Esophagus squamous epithelium (tissue), 5 donors: Measurements from ENCODE around the gene CDK5RAP3. TPM values are rescaled to one million over a fixed set of nuclear protein-coding genes. Genes with fewer than 3 reads are reported as not detected.
A peak's percentile ranks its signal among the peaks of the same experiment; 100 is the strongest.

Experiments
- DNase-seq: peaks from one replicate; lab custom pipeline; 2025; lab: John Stamatoyannopoulos, UW
- H3K27ac ChIP-seq, 4 donors: fragments of 200-600 bp; sonication (generic); one replicate each; pipeline ENCODE4 v1.5.1; 2016 to 2019; ENCODE audit warnings: mild to moderate bottlenecking in 1 of 4
- H3K27me3 ChIP-seq, 4 donors: fragments of 200-600 bp; sonication (generic); 1 replicate in 3 of 4; 2 replicates in 1 of 4; pipeline versions ENCODE4 v1.5.1 to v1.6.0; 2017 to 2021; ENCODE audit warnings: antibody characterized with exemption in 1 of 4
- H3K36me3 ChIP-seq, 3 donors: fragments of 200-600 bp; sonication (generic); one replicate each; pipeline ENCODE4 v1.5.1; 2016 to 2019
- H3K4me1 ChIP-seq, 3 donors: fragments of 200-600 bp; sonication (generic); one replicate each; pipeline ENCODE4 v1.5.1; 2017 to 2019
- H3K4me3 ChIP-seq, 4 donors: fragments of 200-600 bp; sonication (generic); 1 replicate in 3 of 4; 2 replicates in 1 of 4; pipeline ENCODE4 v1.5.1; 2016 to 2019; ENCODE audit warnings: mild to moderate bottlenecking in 2 of 4, moderate library complexity in 1 of 4
- H3K9me3 ChIP-seq, 3 donors: fragments of 200-600 bp; sonication (generic); one replicate each; pipeline ENCODE4 v1.5.1; 2016 to 2019
- POLR2A ChIP-seq, 4 donors: fragments of 450-650 bp; IDR thresholded peaks; one replicate each; pipeline ENCODE4 v1.6.1; 2017; ENCODE audit warnings: antibody characterized with exemption in 4 of 4, mild to moderate bottlenecking in 4 of 4, moderate library complexity in 3 of 4
- WGBS, 2 donors: methylation state at CpG; one replicate each; pipeline ENCODE4 v1.1.5; 2018; 5-methylcytosine and 5-hydroxymethylcytosine counted together
- intact Hi-C: fragments of 100-400 bp; cut with DNase I; formaldehyde crosslinking; loops from one replicate; pipeline ENCODE4 v1.15.0; 2022
- total RNA-seq, 4 donors: library from RNA; depleted of rRNA; stranded (reverse); fragments of >200 nt; gene quantifications; one replicate each; pipeline ENCODE4 v1.1.0, GENCODE V29; 2016
- TF ChIP-seq, protein P1 (sequence below), 6 experiments: fragments of 450-650 bp in 4 of 6; fragments of 200-600 bp in 2 of 6; sonication (generic) in 2 of 6; IDR thresholded peaks; one replicate each; pipeline ENCODE4 v1.5.1; 2016 to 2019; ENCODE audit warnings: antibody characterized with exemption in 6 of 6, mild to moderate bottlenecking in 4 of 6, moderate library complexity in 4 of 6
- donor health status: DM: yes; HTN: yes; CAD: no.

CDK5RAP3 gene
- total RNA-seq, 4 donors from 2014 or later: 60.1 to 141 (median 66.0) TPM

DNA sequence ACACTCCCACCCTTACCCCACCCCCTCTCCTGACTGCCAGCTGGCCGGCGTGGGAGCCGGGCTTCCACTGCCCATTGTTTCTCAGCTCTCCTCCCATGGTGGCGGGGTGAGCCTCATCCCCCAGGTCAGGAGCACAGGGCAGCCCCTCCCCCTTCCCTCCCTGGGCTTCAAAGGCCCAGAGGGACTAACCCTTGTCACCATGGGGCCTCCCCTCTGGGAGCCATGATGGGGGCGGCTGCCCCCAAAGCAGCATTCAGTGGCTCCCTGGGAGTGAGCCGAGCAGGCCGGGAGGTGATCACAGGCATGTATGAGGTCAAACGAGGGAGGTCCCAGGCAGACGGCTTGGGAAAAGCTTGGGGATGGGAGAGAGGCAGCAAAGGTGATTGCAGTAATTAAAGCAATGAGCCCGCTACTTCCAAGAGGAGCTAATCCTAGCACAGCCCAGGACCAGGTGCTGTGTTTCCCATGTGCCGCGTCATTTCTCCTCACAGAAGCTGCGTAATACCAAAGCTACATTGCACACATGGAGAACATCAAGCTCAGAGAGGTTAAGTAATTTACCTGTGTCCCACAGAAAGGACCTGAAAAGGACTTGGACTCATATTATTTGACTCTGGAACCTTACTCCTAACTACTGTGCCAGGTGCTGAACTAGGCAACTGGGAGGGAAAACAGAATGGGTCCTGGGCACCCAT, 24.5 kb downstream of the CDK5RAP3 start:
- H3K4me1 ChIP-seq: peaks cover 0 to 12% (median 0%) of the 10 kb centered on the region in 3 donors
- intact Hi-C loops: no loop called here
- 79 to 80% methylated on average over 6 to 7 of the region's 13 CpGs for WGBS, 2 donors

DNA sequence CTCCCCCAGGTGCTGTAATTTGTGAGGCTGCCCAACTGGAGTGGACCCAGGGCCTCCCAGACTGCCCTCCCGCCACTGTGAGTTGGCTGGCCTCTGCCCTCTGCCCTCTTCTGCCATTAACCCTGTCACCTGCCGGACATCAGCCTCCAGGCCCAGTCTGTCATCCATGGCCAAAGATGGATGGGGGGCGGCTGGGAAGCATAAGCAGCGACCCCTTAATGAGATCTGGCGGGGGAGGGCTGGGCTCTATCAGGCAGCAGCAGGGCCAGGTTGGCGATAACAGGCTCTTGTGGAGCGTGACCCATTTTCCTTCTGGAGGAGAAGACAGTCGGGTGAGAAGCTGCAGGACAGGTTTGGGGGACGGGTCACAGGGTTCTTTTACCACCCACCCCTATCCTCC, 25.3 kb downstream of the CDK5RAP3 start:
- Histone ChIP-seq H3K4me1 (peaks cover 0 to 12% (median 0%) of the 10 kb centered on the region in 3 donors), H3K9me3 (no peaks in the 10 kb centered on the region), H3K27me3 (peaks cover 0 to 68% (median 0%) of the 10 kb centered on the region in 4 donors), H3K4me3 (no peak overlapping the region), H3K36me3 (no peaks in the 10 kb centered on the region), H3K27ac (no peak overlapping the region)
- TF ChIP-seq POLR2A (IDR thresholded peaks at IDR 0.05): no peak
- TF ChIP-seq, protein P1, sequence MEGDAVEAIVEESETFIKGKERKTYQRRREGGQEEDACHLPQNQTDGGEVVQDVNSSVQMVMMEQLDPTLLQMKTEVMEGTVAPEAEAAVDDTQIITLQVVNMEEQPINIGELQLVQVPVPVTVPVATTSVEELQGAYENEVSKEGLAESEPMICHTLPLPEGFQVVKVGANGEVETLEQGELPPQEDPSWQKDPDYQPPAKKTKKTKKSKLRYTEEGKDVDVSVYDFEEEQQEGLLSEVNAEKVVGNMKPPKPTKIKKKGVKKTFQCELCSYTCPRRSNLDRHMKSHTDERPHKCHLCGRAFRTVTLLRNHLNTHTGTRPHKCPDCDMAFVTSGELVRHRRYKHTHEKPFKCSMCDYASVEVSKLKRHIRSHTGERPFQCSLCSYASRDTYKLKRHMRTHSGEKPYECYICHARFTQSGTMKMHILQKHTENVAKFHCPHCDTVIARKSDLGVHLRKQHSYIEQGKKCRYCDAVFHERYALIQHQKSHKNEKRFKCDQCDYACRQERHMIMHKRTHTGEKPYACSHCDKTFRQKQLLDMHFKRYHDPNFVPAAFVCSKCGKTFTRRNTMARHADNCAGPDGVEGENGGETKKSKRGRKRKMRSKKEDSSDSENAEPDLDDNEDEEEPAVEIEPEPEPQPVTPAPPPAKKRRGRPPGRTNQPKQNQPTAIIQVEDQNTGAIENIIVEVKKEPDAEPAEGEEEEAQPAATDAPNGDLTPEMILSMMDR (IDR thresholded peaks at IDR 0.05): no peak
- WGBS, 2 donors: 13 to 60% methylated on average over 2 to 3 of the region's 9 CpGs
- no peak for DNase-seq
- intact Hi-C loops: no loop called here

More for the DNA sequence above, 24.5 kb downstream of the CDK5RAP3 start:
- Histone ChIP-seq H3K4me3 (no peak overlapping the region), H3K27ac (no peak overlapping the region), H3K9me3 (no peaks in the 10 kb centered on the region), H3K36me3 (no peaks in the 10 kb centered on the region), H3K27me3 (peaks cover 0 to 62% (median 0%) of the 10 kb centered on the region in 4 donors)
- DNase-seq: no peak
- TF ChIP-seq, protein P1 (IDR thresholded peaks at IDR 0.05): no peak
- no peak for TF ChIP-seq POLR2A (IDR thresholded peaks at IDR 0.05)

DNA sequence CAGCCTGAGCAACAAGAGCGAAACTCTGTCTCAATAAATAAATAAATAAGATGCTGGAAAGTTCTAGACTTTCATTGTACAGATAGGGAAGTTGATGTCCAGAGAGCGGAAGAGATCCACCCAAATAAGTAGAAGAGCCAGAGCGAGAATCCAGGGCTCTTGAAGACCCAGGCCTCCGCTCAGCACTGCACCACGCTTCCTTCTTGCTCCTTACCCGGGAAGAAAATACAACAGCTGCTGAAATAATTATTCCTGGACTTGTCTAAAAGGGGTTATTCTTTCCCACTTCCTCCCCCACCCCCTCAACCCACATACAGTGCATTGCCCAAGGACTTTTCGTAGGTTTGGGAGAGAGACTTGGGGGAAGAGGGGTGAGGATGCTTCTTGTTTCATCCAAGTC, 26.7 kb downstream of the CDK5RAP3 start:
- no peak overlapping the region for H3K4me3 ChIP-seq
- peaks cover 0 to 68% (median 0%) of the 10 kb centered on the region in 4 donors for H3K27me3 ChIP-seq
- TF ChIP-seq, protein P1 (IDR thresholded peaks at IDR 0.05): no peak
- no peak for TF ChIP-seq POLR2A (IDR thresholded peaks at IDR 0.05)
- intact Hi-C loops: no loop called here
- H3K27ac ChIP-seq: no peak overlapping the region
- H3K36me3 ChIP-seq: no peaks in the 10 kb centered on the region
- no peak for DNase-seq
- peaks cover 7 to 20% (median 12%) of the 10 kb centered on the region in 3 donors for H3K4me1 ChIP-seq
- no peaks in the 10 kb centered on the region for H3K9me3 ChIP-seq
- 80 to 82% methylated on average over 7 of the region's 7 CpGs for WGBS, 2 donors

DNA sequence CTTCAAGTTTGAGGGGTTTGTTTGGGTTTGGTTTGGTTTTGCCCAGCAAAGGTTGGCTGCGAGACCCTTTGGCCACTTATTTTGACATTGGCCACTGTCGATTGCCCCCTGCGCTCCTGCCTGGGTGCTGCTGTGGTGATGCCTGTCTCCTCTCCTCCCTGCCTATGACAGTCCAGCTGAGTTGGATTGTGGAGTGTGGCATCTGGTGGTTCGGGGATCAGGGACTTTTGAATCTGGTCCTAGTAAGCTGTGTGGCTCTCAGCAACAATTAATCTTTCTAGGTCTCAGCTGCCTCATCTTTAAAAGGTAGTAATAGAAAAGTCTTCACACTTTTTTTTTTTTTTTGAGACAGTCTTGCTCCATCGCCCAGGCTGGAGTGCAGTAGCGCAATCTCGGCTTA, 27.1 kb downstream of the CDK5RAP3 start:
- Histone ChIP-seq H3K4me3 (no peak overlapping the region), H3K9me3 (no peaks in the 10 kb centered on the region), H3K4me1 (peaks cover 11 to 25% (median 16%) of the 10 kb centered on the region in 3 donors), H3K36me3 (no peaks in the 10 kb centered on the region), H3K27me3 (peaks cover 0 to 68% (median 0%) of the 10 kb centered on the region in 4 donors), H3K27ac (no peak overlapping the region)
- intact Hi-C loops: no loop called here
- TF ChIP-seq, protein P1 (IDR thresholded peaks at IDR 0.05): no peak
- TF ChIP-seq POLR2A (IDR thresholded peaks at IDR 0.05): no peak
- no peak for DNase-seq
- 94 to 95% methylated on average over 7 of the region's 7 CpGs for WGBS, 2 donors

DNA sequence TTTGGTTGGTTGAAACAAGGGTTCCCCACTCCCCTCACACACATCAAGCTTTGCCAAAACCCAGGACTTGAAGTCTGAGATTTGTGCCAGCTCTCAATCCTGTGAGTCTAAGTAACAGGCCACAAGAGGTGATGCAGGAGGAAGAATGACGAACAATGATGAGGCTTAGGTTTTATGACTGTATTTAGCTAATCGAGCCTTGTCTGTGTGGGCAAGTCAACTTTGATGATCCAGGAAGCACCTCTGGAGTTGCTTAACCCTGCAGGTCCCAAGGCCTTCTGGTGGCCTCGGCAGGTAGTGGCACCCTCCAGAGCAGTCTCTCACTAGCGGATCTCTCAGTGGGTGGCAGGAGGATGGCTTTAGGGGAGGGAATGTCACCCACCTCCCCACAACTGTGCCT, 28.7 kb downstream of the CDK5RAP3 start:
- WGBS, 2 donors: 31 to 50% methylated on average over 4 of the region's 4 CpGs
- intact Hi-C loops: no loop called here
- H3K4me3 ChIP-seq: no peak overlapping the region
- H3K27me3 ChIP-seq: peaks cover 0 to 68% (median 0%) of the 10 kb centered on the region in 4 donors
- H3K9me3 ChIP-seq: no peaks in the 10 kb centered on the region
- H3K36me3 ChIP-seq: no peaks in the 10 kb centered on the region
- peaks cover 17 to 30% (median 22%) of the 10 kb centered on the region in 3 donors for H3K4me1 ChIP-seq
- no peak overlapping the region for H3K27ac ChIP-seq
- TF ChIP-seq, protein P1 (IDR thresholded peaks at IDR 0.05): peak in 1 of 6 experiments; percentile 43
- no peak for TF ChIP-seq POLR2A (IDR thresholded peaks at IDR 0.05)
- DNase-seq: no peak
